KOPT-K1 (cell line): ENCODE measurements around the gene AMZ1.
"Not testable (repeated sequence)": the region's sequence is repeated elsewhere in the genome, so short reads cannot be mapped to it uniquely, and the experiment has no call there.

Experiments
- H3K27ac ChIP-seq: fragments of 200-600 bp; sonication (generic); 2 replicates; pipeline ENCODE4 v1.5.1; 2016; ENCODE audit warnings: antibody characterized with exemption, mild to moderate bottlenecking, low read depth, low read length; ENCODE audit not compliant: poor library complexity, severe bottlenecking
- H3K36me3 ChIP-seq: fragments of 200-600 bp; sonication (generic); 2 replicates; pipeline ENCODE4 v1.5.1; 2017; ENCODE audit warnings: antibody characterized with exemption, mild to moderate bottlenecking, low read length, moderate library complexity; ENCODE audit not compliant: insufficient read depth
- H3K9me3 ChIP-seq: fragments of 200-600 bp; sonication (generic); 2 replicates; pipeline ENCODE4 v1.5.1; 2017; ENCODE audit warnings: antibody characterized with exemption, low read length, mild to moderate bottlenecking; ENCODE audit not compliant: insufficient read depth, poor library complexity, severe bottlenecking

Gene AMZ1

DNA sequence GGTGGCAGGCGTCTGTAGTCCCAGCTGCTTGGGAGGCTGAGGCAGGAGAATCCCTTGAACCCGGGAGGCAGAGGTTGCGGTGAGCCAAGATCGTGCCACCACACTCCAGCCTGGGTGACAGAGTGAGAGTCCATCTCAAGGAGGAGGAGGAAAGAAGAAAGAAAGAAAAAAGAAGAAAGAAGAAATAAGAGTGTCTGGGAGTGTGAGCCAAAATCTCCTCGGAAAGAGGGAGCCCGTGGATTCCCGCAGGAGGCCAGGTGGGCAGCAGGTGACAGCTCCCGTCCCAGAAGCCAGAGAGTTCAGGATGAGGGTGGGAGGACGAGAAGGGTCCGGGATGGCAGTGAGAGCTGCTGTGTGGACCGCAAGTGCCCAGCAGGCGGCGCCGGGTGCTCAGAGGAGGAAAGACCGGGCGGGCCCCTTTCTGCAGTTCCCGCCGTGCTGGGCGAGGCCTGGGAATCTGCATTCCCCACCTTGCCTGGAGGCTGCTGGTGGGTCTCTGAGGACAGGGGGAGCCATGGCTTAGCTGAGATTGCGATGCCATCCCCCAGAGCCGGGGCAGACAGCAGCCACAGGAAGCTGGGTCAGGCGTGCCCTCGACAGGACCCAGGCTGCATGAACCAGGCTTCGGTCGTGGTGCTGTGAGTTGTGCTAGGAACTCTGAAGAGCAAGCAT lies 17.1 kb upstream of the AMZ1 start:
- no peak overlapping the region for H3K27ac ChIP-seq
- no peaks in the 10 kb centered on the region for H3K36me3 ChIP-seq

DNA sequence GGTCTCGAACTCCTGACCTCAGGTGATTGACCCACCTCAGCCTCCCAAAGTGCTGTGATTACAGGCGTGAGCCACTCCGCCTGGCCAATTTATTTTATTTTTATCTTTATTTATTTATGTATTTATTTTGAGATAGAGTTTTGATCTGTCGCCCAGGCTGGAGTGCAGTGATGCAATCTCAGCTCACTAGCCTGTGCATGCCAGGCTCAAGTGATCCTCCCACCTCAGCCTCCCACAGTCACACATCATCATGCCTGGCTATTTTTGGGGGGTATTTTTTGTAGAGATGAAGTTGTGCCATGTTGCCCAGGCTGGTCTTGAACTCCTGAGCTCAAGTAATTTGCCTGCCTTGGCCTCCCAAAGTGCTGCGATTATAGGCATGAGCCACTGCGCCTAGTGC lies 14.8 kb upstream of the AMZ1 start:
- not testable (repeated sequence) for H3K36me3 ChIP-seq, H3K27ac ChIP-seq, H3K9me3 ChIP-seq

More for the DNA sequence above, 17.1 kb upstream of the AMZ1 start:
- peaks cover 4% of the 10 kb centered on the region for H3K9me3 ChIP-seq

DNA sequence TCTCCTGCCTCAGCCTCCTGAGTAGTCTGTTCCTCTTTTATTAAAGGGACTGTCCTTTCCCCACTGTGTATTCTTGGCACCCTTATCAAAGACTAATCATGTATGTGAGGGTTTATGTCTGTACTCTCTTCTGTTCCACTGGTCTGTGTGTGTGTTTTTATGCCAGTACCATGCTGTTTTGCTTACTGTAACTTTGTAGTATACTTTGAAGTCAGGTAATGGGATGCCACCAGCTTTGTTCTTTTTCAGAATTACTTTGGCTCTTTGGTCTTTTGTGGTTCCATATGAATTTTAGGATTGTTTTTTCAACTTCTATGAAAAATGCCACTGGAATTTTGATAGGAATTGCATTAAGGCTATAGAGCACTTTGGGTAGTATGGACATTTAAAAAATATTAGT lies 14.1 kb upstream of the AMZ1 start:
- no peak overlapping the region for H3K27ac ChIP-seq
- peaks cover 4% of the 10 kb centered on the region for H3K9me3 ChIP-seq
- no peaks in the 10 kb centered on the region for H3K36me3 ChIP-seq

DNA sequence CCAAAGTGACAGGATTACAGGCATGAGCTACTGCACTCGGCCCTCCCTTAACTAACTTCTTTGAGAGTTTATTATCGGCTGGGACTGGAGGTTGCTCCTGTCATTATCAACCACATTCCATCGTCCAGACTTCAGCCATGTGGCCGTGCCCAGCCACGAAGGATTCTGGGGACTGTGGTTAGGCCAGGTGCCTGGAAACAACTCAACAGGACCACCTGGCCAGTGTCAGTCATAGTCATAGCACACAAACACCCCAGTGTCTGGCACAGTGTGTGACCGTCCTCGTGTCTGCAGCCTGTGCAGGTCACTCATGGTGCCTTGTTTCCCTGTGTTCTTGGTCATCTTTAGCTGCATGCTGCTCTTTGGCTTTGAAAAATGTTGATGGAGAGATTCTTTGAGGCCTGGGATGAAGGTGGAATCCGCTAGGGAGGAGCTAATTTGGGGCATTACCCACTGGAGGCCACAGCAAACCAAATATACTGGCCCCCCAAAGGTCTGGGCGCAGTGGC lies 12.7 kb upstream of the AMZ1 start:
- H3K36me3 ChIP-seq, result no peaks in the 10 kb centered on the region
- no peak overlapping the region for H3K27ac ChIP-seq
- peaks cover 4% of the 10 kb centered on the region for H3K9me3 ChIP-seq

DNA sequence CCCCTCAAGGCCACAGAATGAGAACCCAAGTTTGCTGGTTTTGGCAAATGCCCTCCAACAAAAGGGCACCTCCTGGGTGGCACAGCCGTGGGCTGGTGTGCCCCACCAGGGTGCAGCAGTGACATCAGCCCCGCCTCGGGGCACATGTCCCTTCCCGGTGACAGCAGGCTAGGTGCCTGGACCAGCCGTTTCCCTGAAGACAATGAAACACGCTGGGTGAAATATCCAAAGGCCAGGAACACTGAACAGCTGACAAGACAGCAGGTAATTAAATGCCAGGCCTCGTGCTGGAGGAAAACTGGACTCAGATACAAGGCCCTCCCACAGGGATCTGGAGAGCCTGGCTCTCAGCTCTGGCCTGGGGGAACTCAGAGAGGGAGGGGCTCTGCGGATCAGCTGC lies 11.4 kb upstream of the AMZ1 start:
- H3K9me3 ChIP-seq, H3K36me3 ChIP-seq, H3K27ac ChIP-seq: not testable (repeated sequence)

DNA sequence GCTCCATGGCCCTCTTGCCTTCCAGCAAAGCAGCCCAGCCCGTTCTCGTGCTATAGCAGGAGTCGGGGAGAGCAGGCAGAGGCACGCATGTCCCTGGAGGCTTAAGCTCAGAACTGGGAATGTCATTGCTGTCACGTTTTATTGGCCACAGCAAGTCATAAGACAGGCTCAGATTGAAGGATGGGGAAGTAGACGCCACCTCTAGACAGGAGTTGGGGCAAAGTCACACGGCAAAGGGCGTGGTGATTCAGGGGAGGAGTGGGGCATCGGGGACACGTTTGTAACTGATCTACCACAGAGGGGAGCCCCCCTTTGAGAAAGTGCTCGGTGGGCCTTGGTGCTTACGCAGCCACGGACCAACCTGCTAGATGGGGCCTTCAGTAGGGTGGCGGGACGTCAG lies 9.5 kb upstream of the AMZ1 start:
- not testable (repeated sequence) for H3K36me3 ChIP-seq, H3K27ac ChIP-seq, H3K9me3 ChIP-seq

GRCh38 chr7:2679135-2680127 lies 8.6 kb upstream of the AMZ1 start:
- H3K36me3 ChIP-seq, H3K9me3 ChIP-seq, H3K27ac ChIP-seq: not testable (repeated sequence)

DNA sequence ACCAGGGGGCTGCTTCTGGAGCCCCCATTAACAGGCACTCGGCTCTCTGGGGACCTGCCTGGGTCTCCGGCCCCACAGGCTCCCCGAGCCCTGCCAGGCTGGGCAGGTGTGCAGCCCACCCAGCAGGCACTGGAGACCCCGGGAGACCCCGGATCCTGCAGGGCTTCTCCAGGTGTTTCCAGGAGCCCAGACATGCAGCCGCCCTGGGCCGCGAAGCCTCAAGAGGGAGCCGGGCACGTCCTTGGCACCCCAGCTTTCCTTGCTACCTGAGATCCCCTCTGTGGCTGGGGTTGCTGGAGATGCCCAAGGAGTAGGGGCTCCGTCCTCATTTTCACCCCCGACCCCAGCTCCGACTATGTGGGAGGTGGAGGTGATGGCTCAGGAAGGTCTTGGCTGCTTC lies 7.7 kb upstream of the AMZ1 start:
- H3K9me3 ChIP-seq, result no peaks in the 10 kb centered on the region
- no peaks in the 10 kb centered on the region for H3K36me3 ChIP-seq
- no peak overlapping the region for H3K27ac ChIP-seq

DNA sequence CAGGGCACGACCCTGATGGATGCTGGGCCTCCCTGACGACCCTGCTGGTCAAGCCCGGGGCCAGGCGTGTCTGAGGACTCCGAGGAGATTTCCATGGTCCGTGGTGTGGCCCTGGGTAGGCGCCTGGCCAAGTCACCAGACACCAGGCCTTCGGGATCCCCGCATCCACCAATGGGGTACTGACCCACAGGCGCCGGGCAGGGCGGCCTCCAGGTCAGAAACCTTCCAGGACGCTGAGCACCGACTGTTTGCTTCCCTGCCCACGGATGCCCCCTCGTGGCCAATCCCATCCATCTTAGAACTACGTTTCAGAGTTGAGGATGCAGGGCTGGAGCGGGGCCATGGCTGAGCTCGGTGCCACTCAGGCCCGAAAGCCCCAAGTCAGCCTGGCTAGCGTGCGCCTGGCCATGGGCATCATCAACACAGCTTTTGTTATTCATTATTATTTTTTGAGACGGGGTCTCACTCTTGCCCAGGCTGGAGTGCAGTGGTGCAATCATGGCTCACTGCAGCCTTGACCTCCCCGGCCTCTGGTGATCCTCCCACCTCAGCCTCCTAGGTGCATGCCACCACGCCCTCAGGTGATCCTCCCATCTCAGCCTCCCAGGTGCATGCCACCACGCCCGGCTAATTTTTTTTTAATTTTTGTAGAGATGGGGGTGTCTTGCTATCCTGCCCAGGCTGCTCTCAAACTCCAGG lies 7.1 kb upstream of the AMZ1 start:
- no peaks in the 10 kb centered on the region for H3K9me3 ChIP-seq
- H3K27ac ChIP-seq, result no peak overlapping the region
- H3K36me3 ChIP-seq, result no peaks in the 10 kb centered on the region

- Histone ChIP-seq H3K36me3 (no peaks in the 10 kb centered on the region), H3K27ac (no peak overlapping the region), H3K9me3 (no peaks in the 10 kb centered on the region)
Measured at GRCh38 chr7:2681929-2682799, 5.8 kb upstream of the AMZ1 start.

GRCh38 chr7:2684501-2684900 lies 3.5 kb upstream of the AMZ1 start:
- Histone ChIP-seq H3K27ac (no peak overlapping the region), H3K36me3 (no peaks in the 10 kb centered on the region), H3K9me3 (no peaks in the 10 kb centered on the region)

- no peaks in the 10 kb centered on the region for H3K36me3 ChIP-seq
- H3K9me3 ChIP-seq, result no peaks in the 10 kb centered on the region
- no peak overlapping the region for H3K27ac ChIP-seq
Measured at GRCh38 chr7:2686101-2686500, 1.9 kb upstream of the AMZ1 start.

- Histone ChIP-seq H3K9me3 (no peaks in the 10 kb centered on the region), H3K36me3 (no peaks in the 10 kb centered on the region)
Measured at GRCh38 chr7:2687338-2687869, 598 bp upstream of the AMZ1 start.

More at GRCh38 chr7:2687338-2687869, 598 bp upstream of the AMZ1 start:
- no peak overlapping the region for H3K27ac ChIP-seq
